Mesodermal cell (in vitro differentiated cells): ENCODE measurements around the gene IFI27L2.

Experiments used
- H3K27ac ChIP-seq: 2 replicates; pipeline ENCODE4 v1.7.0; 2013; ENCODE audit warnings: mild to moderate bottlenecking, low read depth, low read length, moderate library complexity; ENCODE audit not compliant: severe bottlenecking
- H3K36me3 ChIP-seq: 2 replicates; pipeline ENCODE4 v1.7.1; 2013; ENCODE audit warnings: mild to moderate bottlenecking, low read length, moderate library complexity; ENCODE audit not compliant: control insufficient read depth, insufficient read depth
- H3K4me1 ChIP-seq: one replicate; pipeline ENCODE4 v1.7.1; 2013; ENCODE audit warnings: mild to moderate bottlenecking, low read length; ENCODE audit not compliant: insufficient read depth, control insufficient read depth, poor library complexity, severe bottlenecking
- H3K4me3 ChIP-seq: 2 replicates; pipeline ENCODE4 v1.7.0; 2013; ENCODE audit warnings: low read length, control low read depth, mild to moderate bottlenecking; ENCODE audit not compliant: insufficient read depth, poor library complexity, severe bottlenecking; ENCODE audit errors: extremely low read depth
- H3K9me3 ChIP-seq: 2 replicates; pipeline ENCODE4 v1.7.1; 2013; ENCODE audit warnings: mild to moderate bottlenecking, low read length, moderate library complexity; ENCODE audit not compliant: control insufficient read depth
- WGBS, 2 experiments: methylation state at CpG; one replicate each; pipeline ENCODE4 v1.1.5; 2013; ENCODE audit warnings: missing lambda C conversion rate in 2 of 2; ENCODE audit not compliant: insufficient coverage in 2 of 2; 5-methylcytosine and 5-hydroxymethylcytosine counted together

Gene IFI27L2

DNA sequence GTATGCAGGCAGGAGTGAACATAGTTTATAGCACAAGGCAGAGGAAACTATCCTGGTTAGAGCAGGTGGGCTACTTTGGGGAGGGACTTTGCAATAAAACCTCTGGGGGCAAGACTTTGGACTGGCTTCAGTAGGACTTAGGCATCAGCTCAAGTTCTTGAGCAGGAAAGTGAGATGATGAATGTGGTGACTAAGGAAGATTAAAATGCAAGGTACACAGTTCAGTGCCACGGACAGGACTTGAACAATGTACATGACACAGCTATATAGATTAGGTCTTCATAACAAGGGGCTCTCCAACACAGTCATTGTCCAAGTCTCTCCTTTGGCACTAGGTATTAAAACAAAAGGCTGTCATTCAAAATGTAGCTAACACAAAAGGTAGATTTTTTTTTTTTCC, 23.3 kb upstream of the IFI27L2 start:
- H3K27ac ChIP-seq, result no peak overlapping the region

DNA sequence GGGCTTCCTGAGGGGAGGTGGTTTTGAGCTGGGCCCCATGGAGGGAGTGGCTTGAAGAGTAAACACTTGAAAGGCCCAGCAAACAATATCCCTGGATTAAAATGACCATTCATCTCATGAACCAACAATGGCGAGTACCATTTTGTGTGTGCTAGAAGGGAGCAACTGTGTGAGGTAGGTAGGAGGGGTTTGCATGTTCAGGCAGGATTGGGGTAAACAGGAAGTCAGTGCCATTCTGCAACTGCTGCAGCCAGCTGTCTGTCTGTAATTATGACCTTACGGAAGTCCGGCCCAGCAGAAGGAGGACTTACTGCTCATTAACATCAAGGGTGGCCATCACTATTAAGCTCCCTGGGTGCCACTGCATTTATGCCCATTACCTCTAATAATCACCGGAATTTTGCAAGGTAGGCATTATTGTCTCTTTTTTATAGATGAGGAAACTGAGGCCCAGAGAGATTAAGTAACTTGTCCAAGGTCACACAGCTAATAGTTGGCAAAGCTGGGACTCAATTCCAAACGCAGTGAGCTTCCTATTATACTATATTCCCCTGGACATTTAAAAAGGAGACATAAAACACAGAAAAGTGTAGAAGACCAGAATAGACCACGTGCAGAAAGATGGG, 16.6 kb upstream of the IFI27L2 start:
- peaks cover 3% of the 10 kb centered on the region for H3K4me1 ChIP-seq
- H3K4me3 ChIP-seq, result no peak overlapping the region
- H3K27ac ChIP-seq, result no peak overlapping the region
- 44 to 75% methylated on average over 2 to 4 of the region's 6 CpGs for WGBS, 2 experiments
- no peaks in the 10 kb centered on the region for H3K36me3 ChIP-seq
- no peaks in the 10 kb centered on the region for H3K9me3 ChIP-seq

More for the DNA sequence above, 23.3 kb upstream of the IFI27L2 start:
- H3K4me3 ChIP-seq, result no peak overlapping the region
- H3K4me1 ChIP-seq, result no peaks in the 10 kb centered on the region
- WGBS, 2 experiments, result 100% methylated on average over 1 of the region's 1 CpG; no CpG with 5 or more reads in 1 of the 2 experiments
- peaks cover 9% of the 10 kb centered on the region for H3K9me3 ChIP-seq
- no peaks in the 10 kb centered on the region for H3K36me3 ChIP-seq

- Histone ChIP-seq H3K27ac (peak overlapping the region; percentile 16), H3K4me3 (no peak overlapping the region), H3K9me3 (no peaks in the 10 kb centered on the region), H3K36me3 (no peaks in the 10 kb centered on the region), H3K4me1 (peaks cover 3% of the 10 kb centered on the region)
- WGBS, 2 experiments, result 100% methylated on average over 1 of the region's 1 CpG; no CpG with 5 or more reads in 1 of the 2 experiments
These were observed 15.4 kb upstream of the IFI27L2 start for GRCh38 chr14:94144765-94145164.

GRCh38 chr14:94143711-94144110, 14.3 kb upstream of the IFI27L2 start:
- Histone ChIP-seq H3K4me3 (no peak overlapping the region), H3K27ac (no peak overlapping the region), H3K4me1 (peaks cover 3% of the 10 kb centered on the region), H3K36me3 (no peaks in the 10 kb centered on the region), H3K9me3 (no peaks in the 10 kb centered on the region)
- 79 to 97% methylated on average over 2 to 3 of the region's 4 CpGs for WGBS, 2 experiments

DNA sequence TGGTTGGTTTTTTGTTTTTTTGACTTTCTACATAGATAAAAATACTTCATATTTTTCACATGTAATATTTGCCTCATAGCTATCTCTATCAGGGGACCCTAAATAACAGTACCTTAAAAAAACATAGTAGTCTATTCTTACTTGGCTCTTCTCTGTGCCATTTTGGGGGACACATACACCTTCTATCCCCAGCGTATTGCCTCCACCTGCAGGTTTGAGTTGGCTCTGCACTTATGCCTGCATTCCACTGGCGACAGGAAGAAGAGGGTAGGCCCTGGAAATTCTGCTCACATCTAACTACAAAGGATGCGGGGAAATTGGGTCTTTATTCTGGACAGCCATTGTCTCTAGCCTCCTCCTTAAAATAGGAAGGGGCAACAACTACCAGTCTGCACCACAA, 13.8 kb upstream of the IFI27L2 start:
- Histone ChIP-seq H3K4me3 (no peak overlapping the region), H3K4me1 (peaks cover 3% of the 10 kb centered on the region), H3K36me3 (no peaks in the 10 kb centered on the region), H3K27ac (no peak overlapping the region), H3K9me3 (no peaks in the 10 kb centered on the region)
- WGBS, 2 experiments, result 43% methylated on average over 2 of the region's 3 CpGs; no CpG with 5 or more reads in 1 of the 2 experiments

GRCh38 chr14:94142836-94143235, 13.4 kb upstream of the IFI27L2 start:
- Histone ChIP-seq H3K36me3 (no peaks in the 10 kb centered on the region), H3K4me3 (no peak overlapping the region), H3K9me3 (no peaks in the 10 kb centered on the region), H3K27ac (no peak overlapping the region), H3K4me1 (peaks cover 3% of the 10 kb centered on the region)
- WGBS, 2 experiments, result no CpG with 5 or more reads among the region's 1 CpG

DNA sequence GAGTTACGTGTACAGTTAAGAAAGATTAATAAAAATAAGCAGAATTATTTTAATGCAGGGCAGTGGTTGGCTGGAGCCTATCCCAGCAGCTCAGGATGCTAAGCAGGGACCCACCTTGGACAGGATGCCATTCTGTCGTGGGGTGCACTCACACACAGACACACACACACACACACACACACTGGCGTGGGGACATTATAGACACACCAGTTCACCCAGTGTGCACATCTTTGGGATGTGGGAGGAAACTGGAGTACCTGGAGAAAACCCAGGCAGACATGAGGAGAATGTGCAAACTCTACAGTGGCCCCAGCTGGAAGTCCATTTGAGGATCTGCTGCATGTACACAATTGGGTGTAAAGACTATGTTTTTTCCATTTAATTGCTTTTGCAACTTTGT, 12.8 kb upstream of the IFI27L2 start:
- Histone ChIP-seq H3K4me1 (peaks cover 3% of the 10 kb centered on the region), H3K4me3 (no peak overlapping the region), H3K36me3 (no peaks in the 10 kb centered on the region), H3K9me3 (no peaks in the 10 kb centered on the region), H3K27ac (no peak overlapping the region)
- 80% methylated on average over 1 of the region's 3 CpGs; no CpG with 5 or more reads in 1 of the 2 experiments for WGBS, 2 experiments

DNA sequence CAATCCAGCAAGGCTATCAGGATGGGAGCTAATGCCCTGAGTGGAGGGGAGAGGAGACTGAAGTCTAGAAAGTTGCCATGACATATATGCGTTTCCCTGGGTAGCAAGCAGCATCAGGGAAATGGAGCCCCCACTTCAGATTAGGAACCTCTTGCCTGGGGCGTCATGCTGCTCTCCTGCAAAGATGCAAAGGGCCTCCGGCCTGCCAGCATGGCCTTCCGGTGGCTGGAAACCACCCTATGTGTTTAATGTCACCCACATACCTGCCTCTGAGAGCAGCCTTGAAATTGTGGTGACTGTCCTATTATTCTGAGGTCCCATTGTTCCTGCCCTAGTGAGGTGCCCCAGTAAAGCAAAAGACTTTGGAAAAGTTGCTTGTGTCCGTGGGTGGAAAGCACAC, 10.0 kb upstream of the IFI27L2 start:
- H3K4me1 ChIP-seq, result no peaks in the 10 kb centered on the region
- WGBS, 2 experiments, result 83 to 100% methylated on average over 1 to 3 of the region's 5 CpGs
- no peaks in the 10 kb centered on the region for H3K36me3 ChIP-seq
- no peak overlapping the region for H3K4me3 ChIP-seq
- H3K27ac ChIP-seq, result no peak overlapping the region
- H3K9me3 ChIP-seq, result peaks cover 13% of the 10 kb centered on the region

DNA sequence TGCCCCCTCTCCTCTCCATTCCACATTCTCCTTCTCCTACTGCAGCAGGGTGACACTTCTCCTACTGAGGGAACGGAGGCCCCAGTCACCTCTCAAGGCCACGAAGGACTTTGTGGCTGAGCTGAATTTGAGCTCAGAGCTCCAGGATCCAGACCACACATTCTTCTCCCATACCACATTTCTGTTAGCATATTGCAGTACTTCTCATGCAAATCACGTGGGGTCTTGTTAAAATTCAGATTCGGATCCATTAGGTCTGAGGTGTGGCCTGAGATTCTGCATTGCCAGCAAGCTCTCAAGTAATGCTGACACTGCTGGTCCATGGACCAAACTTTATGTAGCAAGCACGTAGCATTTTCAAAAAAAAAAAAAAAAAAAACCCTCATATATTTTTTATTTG, 9.6 kb upstream of the IFI27L2 start:
- no peaks in the 10 kb centered on the region for H3K36me3 ChIP-seq
- 27 to 61% methylated on average over 3 to 4 of the region's 5 CpGs for WGBS, 2 experiments

GRCh38 chr14:94138251-94138650, 8.8 kb upstream of the IFI27L2 start:
- Histone ChIP-seq H3K9me3 (peaks cover 13% of the 10 kb centered on the region), H3K36me3 (no peaks in the 10 kb centered on the region), H3K4me1 (no peaks in the 10 kb centered on the region), H3K4me3 (no peak overlapping the region), H3K27ac (no peak overlapping the region)
- 90 to 92% methylated on average over 6 to 9 of the region's 9 CpGs for WGBS, 2 experiments

More for the DNA sequence above, 9.6 kb upstream of the IFI27L2 start:
- Histone ChIP-seq H3K4me3 (no peak overlapping the region), H3K4me1 (no peaks in the 10 kb centered on the region), H3K27ac (no peak overlapping the region), H3K9me3 (peaks cover 13% of the 10 kb centered on the region)

DNA sequence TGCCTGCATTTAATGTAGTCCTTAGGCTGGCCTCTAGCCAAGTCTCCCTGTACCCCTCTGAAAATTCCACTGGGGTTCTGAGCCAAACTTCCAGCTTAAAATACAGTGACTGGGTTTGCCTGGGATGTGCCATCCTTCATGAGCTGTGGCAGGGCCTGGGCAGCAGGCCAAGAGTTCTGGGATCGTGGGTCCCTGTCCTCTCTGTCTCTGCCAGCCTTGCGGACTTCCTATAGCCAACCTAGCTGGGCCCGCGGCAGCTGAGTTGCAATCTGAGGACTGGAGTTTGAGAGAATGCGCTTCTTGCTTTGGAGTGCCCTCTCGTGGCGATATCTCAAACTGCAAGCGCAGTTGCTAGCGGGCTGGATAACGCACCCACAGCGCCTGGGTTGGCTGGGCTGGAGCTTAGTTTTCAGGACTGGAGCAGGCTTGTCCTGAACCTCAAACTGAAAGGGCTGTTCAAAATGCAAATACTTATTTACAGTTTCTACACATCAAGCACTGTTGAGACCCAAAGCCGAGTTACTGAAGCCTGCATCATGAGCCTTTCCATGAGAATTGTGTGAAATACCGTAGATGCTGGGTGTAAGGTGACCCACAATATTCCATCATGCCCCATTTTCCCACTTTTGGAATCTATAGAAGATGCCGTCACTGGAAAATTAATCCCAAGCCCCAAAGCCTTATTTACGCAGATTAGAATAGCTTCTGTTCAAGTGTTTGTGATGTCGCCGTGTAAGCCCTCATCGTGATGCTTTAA, 7.3 kb upstream of the IFI27L2 start:
- H3K9me3 ChIP-seq, result peaks cover 13% of the 10 kb centered on the region
- WGBS, 2 experiments, result 36 to 37% methylated on average over 16 to 17 of the region's 18 CpGs
- H3K36me3 ChIP-seq, result no peaks in the 10 kb centered on the region
- H3K4me1 ChIP-seq, result no peaks in the 10 kb centered on the region
- no peak overlapping the region for H3K4me3 ChIP-seq
- H3K27ac ChIP-seq, result no peak overlapping the region
